Astrocyte of the spinal cord (primary cell): ENCODE results near the gene TMED1.

Experiments
- DNase-seq: peaks from one replicate; pipeline ENCODE4 v3.0.0; 2011; ENCODE audit warnings: low read depth, low spot score
- H3K4me3 ChIP-seq: 2 replicates; pipeline ENCODE4 v1.5.1; 2011; ENCODE audit warnings: low read depth, mild to moderate bottlenecking, low read length, moderate library complexity
- CTCF ChIP-seq: IDR thresholded peaks from 2 replicates; pipeline ENCODE4 v1.5.1; 2012; ENCODE audit warnings: low read depth, mild to moderate bottlenecking, low read length, inconsistent platforms
- in situ Hi-C: cut with HindIII; loops from 2 replicates; pipeline ENCODE4 v1.10.0; 2017; ENCODE audit warnings: low sequenced_read_pairs

The TMED1 gene

GRCh38 chr19:10782795-10783194, 53.2 kb downstream of the TMED1 start:
- in situ Hi-C loops, result no loop called here
- TF ChIP-seq CTCF, result no peak
- no peak overlapping the region for H3K4me3 ChIP-seq

More at GRCh38 chr19:10782795-10783194, 53.2 kb downstream of the TMED1 start:
- no peak for DNase-seq
